Muscle of arm (tissue), 12 donors: ENCODE data around the gene FOXO1. TPM values are rescaled to one million over a fixed set of nuclear protein-coding genes. Genes with fewer than 3 reads are reported as not detected.

Experiments used
- DNase-seq: peaks from one replicate; pipeline ENCODE4 v3.0.0-alpha.2; 2013
- polyA plus RNA-seq, 12 donors: library from polyadenylated mRNA; unstranded; fragments of 120-200 nt; gene quantifications; one replicate each; pipeline ENCODE4 v1.2.1, GENCODE V29; 2013; ENCODE audit not compliant: insufficient read length in 12 of 12

The FOXO1 gene
- polyA plus RNA-seq, 12 donors: 13.1 to 27.2 (median 15.1) TPM; not detected in 1

DNA sequence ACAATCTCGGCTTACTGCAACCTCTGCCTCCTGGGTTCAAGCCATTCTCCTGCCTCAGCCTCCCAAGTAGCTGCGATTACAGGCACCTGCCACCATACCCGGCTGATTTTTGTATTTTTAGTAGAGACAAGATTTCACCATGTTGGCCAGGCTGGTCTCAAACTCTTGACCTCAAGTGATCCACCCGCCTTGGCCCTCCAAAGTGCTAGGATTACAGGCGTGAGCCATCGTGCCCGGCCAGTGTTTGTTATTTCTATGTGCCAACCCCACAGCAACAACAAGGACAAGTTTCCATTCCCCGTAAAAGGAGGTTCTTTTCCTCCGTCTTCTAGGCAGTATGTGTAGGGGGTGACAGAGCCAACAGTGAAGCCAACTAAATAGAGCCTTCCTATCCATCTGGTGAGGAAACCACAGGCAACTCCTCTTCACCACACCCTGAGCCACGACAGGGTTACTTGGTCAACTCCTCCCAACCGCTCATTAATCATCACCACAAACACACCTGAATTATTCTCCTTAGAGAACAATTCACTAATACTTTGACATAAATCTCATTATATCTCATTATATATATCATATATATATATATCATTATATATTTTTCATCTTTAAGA lies 25.5 kb downstream of the FOXO1 start:
- DNase-seq: no peak

- no peak for DNase-seq
Measured at GRCh38 chr13:40640202-40640601, 26.2 kb downstream of the FOXO1 start.

- DNase-seq: no peak
Measured at GRCh38 chr13:40639221-40639681, 27.2 kb downstream of the FOXO1 start.

- DNase-seq: no peak
Measured at GRCh38 chr13:40637643-40638042, 28.8 kb downstream of the FOXO1 start.

DNA sequence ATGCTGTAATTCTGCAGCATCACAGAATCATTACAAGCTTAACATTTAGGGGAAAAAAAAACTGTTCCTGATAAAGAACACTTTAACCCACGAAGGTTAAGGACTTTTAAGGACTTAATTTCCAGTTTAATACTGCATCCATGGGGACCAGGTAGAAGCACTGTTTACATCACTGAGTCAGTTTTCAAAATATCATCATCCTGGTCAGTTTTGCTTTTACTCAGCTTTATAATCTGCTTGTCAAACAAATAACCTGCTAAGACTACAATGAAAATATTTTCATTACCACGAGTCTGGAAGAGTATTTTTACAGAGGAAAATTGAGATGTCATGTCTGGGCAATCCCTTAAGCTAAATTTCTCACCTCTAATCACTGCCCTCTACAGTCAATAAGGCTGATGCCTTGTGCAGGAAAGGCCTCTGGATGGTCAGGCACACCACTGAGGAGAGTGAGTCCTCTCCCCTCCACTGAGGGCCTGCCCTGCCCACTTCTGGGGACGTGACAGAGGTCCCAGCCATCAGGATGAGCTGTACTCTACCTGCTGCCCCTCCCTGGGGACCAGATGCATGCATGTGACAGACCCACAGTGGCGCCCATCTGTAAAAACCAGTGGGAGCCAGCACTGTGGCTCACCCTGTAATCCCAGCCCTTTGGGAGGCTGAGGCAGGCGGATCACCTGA lies 31.0 kb downstream of the FOXO1 start:
- DNase-seq: no peak

- no peak for DNase-seq
Measured at GRCh38 chr13:40632915-40633314, 33.5 kb downstream of the FOXO1 start.

DNA sequence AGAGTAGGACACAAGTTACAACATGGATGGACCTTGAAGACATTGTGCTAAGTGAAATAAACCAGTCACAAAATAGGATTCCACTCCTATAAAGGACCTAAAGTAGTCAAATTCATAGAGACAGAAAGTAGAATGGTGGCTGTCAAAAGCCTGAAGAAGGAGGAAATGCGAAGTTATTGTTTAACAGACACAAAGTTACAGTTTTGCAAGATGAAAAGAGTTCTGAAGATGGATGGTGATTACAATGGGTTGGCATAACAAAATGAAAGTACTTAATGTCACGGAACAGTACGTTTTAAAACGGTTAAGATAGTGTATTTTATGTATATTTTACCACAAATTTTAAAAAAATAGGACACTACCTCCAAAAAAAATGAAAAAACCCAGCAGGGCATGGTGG lies 34.8 kb downstream of the FOXO1 start:
- no peak for DNase-seq

GRCh38 chr13:40629678-40630384 lies 36.6 kb downstream of the FOXO1 start:
- DNase-seq: no peak

DNA sequence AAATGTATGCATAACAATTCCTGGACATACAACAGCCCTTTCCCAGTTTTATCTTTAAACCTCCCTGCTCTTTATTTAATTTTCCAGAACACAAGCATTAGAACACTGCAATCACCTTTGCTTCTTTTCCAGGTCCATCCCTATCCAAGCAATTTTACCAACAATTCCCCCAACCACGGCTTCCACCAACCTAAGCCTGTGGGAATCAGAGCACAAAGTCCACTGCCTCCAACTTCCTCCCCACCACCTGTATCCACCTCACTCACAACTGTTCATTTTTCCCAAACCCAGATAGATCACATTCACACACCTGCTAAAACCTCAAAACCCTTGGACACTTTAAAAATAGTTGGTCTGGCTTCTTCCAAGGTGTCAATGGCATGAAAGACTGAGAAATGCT lies 39.5 kb downstream of the FOXO1 start:
- no peak for DNase-seq

GRCh38 chr13:40626561-40626960 lies 39.9 kb downstream of the FOXO1 start:
- no peak for DNase-seq

DNA sequence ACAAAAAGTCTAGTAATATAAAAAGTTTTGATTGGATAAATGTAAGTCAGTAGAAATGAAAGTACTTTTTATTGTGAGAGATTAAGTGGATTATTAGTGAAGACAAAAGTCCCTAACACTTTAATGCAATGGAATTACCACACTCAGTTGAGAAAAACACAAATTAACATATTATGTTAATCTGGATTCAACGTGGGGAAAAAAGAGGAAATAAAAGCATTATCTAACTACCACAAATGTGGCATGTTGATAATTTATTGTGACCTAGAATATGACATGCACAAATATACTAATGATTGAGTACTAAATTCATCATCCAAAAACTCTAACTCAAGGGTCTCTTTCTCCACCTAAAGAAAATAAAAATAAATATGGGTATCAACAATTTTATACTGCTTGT lies 41.5 kb downstream of the FOXO1 start:
- no peak for DNase-seq

DNA sequence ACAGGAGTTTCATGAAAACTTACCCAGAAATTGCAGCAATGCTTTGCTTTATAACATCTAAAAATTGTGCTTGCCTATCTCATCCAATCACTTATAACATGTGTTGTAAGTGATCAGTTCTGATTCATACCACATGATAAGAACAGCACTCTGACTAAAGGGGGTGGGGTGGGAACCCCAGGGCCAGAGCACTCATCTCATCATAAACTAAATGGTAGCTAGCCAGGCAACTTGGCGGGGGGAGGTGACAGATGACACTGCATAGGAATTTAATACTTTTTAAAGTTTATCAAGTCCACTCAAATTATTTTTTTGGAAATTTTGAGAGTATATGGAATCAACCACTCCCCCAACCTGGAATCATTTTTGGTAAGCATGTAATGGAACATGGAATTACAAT lies 42.1 kb downstream of the FOXO1 start:
- peak; percentile 25 for DNase-seq

- DNase-seq: no peak
Measured at GRCh38 chr13:40622761-40623160, 43.7 kb downstream of the FOXO1 start.

DNA sequence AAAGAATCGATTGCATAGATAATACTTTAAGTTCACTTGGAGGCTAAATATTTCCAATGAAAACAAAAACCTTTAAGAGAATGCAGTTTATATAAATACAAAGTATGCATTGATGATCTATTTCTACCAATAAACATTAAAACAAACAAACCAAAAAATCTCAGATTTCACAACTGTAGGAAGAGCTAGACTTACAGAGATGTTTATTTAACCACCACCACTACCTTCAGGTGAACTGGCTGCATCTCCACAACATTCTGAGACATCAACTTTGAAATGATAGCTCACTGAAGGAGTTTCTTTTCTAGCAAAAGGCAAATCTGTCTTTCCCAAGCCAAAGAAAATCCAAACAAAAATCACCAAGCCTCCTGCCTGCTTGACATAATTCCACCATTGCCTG lies 44.2 kb downstream of the FOXO1 start:
- DNase-seq: no peak

DNA sequence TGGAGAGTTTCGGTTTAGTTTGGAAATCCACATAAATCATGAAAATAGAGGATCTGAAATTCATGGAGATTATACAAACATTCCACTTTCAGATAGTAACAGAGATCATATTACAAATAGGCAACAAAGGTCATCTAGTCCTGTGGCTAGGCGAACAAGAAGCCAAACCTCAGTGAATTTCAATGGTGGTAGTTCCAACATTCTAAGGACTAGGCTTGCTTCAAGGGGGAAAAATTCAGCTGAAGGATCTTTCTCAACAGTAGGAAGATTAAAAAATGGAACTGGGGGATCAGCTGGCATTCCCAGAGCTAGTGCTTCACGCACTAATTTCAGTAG lies 47.0 kb downstream of the FOXO1 start:
- DNase-seq: no peak

GRCh38 chr13:40618581-40619478 lies 47.6 kb downstream of the FOXO1 start:
- no peak for DNase-seq

DNA sequence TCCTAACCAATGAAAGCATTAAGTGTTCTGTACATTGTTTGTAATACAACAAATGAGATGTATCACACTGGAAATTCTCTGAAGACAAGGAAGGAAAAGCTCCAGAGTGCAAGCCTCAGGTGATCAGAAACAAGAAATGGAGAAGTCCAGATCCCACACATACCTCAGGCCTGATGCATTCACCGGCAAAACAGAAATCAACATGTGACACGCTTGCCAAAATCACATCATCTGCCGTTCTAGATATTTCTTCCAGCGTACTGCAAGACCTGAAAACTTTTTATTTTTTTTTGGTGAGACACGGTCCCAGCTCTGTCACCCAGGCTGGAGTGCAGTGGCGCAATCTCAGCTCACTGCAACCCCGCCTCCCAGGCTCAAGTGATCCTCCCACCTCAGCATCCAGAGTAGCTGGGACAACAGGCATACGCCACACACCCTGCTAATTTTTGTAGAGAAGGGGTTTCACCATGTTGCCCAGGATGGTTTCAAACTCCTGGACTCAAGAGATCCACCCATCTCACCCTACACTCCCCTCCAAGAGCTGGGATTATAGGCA lies 48.6 kb downstream of the FOXO1 start:
- no peak for DNase-seq

- no peak for DNase-seq
Measured at GRCh38 chr13:40615619-40616018, 50.8 kb downstream of the FOXO1 start.

DNA sequence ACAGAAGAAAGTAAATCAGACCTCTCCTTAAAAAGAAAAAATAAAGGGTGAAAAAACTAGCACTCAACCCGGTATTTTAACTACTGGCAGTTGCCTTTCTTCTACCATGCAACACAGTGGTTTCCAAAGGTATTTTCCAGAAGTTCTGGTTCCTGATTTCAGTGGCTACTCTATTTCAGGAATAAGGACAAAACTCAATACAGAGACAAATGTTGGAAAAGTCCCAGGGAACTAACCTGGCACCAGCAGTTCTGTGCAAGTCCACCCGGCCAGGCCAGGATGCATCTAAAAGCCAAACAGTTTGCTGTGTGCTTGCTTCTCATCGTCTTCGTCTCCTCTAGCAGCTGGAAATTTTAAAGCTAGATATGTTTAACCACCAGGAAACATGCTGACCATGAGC lies 52.5 kb downstream of the FOXO1 start:
- no peak for DNase-seq

DNA sequence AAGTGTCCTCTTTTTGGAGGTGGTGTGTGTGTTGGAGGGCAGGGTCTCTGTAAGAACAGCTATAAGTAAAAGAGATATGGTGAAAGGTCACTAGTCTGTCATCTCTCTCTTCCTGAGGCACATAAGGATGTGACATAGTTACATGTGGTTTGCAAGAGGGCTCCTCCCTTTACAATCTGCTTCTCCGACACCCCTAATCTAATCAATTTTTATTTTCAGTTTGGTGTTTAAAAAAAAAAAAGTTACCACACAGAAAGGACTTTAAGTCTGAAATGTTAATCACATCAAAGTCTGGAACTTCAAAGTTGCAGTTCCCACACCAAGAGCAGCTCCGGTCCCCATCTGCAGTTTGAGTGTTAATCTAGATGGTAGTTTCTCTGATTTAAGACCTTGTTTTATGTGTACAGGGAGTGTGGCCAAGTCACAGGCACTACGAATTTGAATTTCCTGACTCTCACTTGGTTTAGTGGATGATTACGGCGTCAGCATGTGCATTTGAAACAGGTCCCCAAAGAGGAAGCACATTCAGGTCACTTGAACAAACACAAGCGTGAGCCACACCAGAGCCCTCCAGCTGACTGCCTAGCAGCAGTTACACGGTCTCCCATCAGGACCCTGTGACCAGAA lies 53.1 kb downstream of the FOXO1 start:
- peak; percentile 25 for DNase-seq

DNA sequence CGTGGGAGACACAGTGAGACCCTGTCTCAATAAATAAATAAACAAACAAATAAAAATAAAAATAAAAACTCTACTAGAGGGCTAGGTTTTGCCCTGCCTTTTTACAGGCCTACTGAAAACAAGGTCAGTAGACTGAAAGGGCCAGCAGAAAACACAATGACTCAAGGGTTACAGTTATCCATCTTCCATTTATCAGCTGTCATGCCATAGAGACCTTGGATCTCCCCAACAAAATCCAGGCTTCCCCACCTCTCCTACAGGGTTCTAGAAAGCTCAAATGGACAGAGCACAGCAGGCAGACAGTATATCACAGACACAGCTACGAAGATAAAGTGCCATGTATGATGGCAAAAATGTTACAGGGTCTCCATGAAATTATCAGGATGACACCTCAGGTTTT lies 54.4 kb downstream of the FOXO1 start:
- no peak for DNase-seq
